CD4-positive, alpha-beta T cell treated with Interferon gamma for 1 hour (primary cell): ENCODE measurements around the gene FAM156B.
"Not testable (repeated sequence)": the region's sequence is repeated elsewhere in the genome, so short reads cannot be mapped to it uniquely, and the experiment has no call there.

Experiments used
- DNase-seq: peaks from one replicate; pipeline ENCODE4 v3.0.0-alpha.2; 2020

Gene FAM156B

GRCh38 chrX:52930214-52930613 lies 33.1 kb downstream of the FAM156B start:
- DNase-seq: not testable (repeated sequence)

- no peak for DNase-seq
Observed at GRCh38 chrX:52933213-52933612, 36.1 kb downstream of the FAM156B start.

GRCh38 chrX:52933976-52934703 lies 37.0 kb downstream of the FAM156B start:
- no peak for DNase-seq

- peak; percentile 97 for DNase-seq
Observed at GRCh38 chrX:52934704-52935469, 37.8 kb downstream of the FAM156B start.

GRCh38 chrX:52935470-52935784 lies 38.3 kb downstream of the FAM156B start:
- DNase-seq: not testable (repeated sequence)

- not testable (repeated sequence) for DNase-seq
Observed at GRCh38 chrX:52940704-52941103, 43.6 kb downstream of the FAM156B start.

- DNase-seq: not testable (repeated sequence)
Observed at GRCh38 chrX:52941728-52942127, 44.6 kb downstream of the FAM156B start.

GRCh38 chrX:52945838-52946494 lies 48.8 kb downstream of the FAM156B start:
- DNase-seq: not testable (repeated sequence)

- not testable (repeated sequence) for DNase-seq
Observed at GRCh38 chrX:52947501-52947900, 50.4 kb downstream of the FAM156B start.

- DNase-seq: not testable (repeated sequence)
Observed at GRCh38 chrX:52948265-52948664, 51.1 kb downstream of the FAM156B start.

GRCh38 chrX:52949325-52949724 lies 52.2 kb downstream of the FAM156B start:
- not testable (repeated sequence) for DNase-seq

- not testable (repeated sequence) for DNase-seq
Observed at GRCh38 chrX:52949884-52950283, 52.8 kb downstream of the FAM156B start.
